GM21423 (cell line): Measurements from ENCODE around the gene GKAP1.
"Not testable (repeated sequence)": the region's sequence is repeated elsewhere in the genome, so short reads cannot be mapped to it uniquely, and the experiment has no call there.

Source experiments
- ATAC-seq: cut with Tn5 transposase; IDR thresholded peaks from one replicate; pipeline ENCODE4 v1.9.1; 2021; ENCODE audit warnings: mild to moderate bottlenecking, moderate library complexity; ENCODE audit not compliant: unreplicated experiment

The GKAP1 gene

DNA sequence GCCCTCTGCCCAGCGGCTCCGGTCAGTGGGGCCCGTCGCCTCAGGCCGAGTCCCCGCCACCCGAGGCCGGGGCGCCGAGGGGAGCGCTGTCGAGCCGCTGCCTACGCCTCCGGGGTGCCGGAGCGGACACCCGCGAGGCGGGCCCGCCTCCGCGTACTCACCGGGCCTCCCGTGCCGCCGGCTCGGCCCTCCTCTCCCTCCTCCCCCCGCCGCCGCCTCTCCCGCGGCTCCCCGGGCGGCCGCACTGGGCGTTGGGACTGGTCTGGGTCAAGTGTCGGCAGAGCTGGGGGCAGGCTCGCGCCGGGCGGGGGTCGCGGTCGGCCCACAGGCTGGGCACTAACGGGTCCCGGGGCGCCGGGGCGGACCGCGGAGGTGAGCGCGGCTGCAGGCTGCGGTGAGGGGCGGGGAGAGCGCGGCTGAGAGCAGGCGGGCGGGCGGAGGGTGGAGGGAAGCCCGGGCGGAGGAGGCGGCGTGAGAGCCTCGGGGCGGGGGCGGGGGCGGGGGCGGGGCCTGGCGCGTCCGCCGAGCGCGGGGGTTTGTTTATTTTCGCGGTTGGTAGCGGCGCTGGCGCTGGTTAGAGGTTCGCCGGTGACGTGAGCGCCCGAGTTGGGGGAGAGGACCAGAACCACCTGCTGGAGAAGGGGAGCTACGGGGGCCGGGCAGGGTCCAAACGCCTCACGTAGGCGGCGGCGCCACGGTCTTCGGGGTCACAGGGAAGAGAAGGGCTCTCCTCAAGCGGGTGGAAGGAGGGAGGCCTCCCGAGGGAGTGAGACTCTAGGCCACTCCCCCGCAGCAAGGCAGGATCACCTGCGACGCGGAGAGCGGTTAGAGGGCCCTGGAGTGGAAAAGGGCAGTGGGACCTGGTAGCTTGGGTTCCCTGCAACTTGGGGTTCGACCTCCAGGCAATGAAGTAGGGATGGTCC lies at the start of gene GKAP1:
TSS of gene GKAP1 (minus strand) at position 414 of the 923 bp plus-strand sequence. CDS start 11,252 bp downstream, outside the sequence.
- peak; percentile 81 for ATAC-seq

DNA sequence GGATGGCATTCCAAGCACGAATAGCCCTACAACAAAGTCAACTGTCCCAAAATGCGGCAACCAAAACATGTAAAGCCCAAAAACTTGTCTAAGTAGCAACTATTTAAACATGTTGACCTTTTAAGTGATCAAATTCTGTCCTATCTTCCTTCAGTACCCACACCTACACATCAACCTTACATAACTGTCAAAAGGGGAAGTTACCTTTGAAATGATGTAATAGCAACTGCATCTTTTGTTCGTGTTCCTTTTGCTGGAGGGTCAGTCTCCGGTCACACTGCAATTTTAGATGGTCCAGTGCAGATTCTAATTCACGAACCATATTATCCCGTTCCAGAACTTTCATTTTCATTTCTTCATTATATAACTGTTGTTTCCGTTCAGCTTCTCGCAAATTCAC lies 32.3 kb upstream of the GKAP1 start:
- not testable (repeated sequence) for ATAC-seq

- not testable (repeated sequence) for ATAC-seq
Measured at GRCh38 chr9:83837070-83837643, 19.6 kb upstream of the GKAP1 start.

GRCh38 chr9:83830426-83831071 lies 13.0 kb upstream of the GKAP1 start:
- ATAC-seq, result not testable (repeated sequence)

- not testable (repeated sequence) for ATAC-seq
Measured at GRCh38 chr9:83824986-83825623, 7.5 kb upstream of the GKAP1 start.

DNA sequence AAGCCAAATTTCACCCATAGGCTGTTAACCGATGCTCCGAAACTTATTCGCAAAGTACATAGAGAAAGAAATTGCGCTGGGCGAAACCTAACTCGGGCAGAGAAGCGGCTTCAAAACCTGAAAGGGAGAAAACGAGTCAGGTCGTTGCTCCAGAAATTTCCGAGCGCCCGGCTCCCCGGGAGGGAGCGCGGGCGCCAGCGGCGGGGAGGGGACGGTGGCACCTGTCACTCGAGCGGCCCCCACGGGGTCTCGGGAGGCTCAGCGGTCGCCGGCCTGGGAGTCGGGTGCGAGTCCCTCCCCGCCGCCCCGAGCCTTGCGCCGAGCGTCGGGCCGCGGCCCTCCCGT lies 586 bp downstream of the GKAP1 start:
- not testable (repeated sequence) for ATAC-seq

- not testable (repeated sequence) for ATAC-seq
Measured at GRCh38 chr9:83815120-83815519, 2.4 kb downstream of the GKAP1 start.

GRCh38 chr9:83809213-83809612 lies 8.4 kb downstream of the GKAP1 start:
- not testable (repeated sequence) for ATAC-seq

GRCh38 chr9:83804454-83804853 lies 13.1 kb downstream of the GKAP1 start:
- not testable (repeated sequence) for ATAC-seq

- not testable (repeated sequence) for ATAC-seq
Measured at GRCh38 chr9:83803941-83804340, 13.6 kb downstream of the GKAP1 start.

- no peak for ATAC-seq
Measured at GRCh38 chr9:83800236-83801033, 17.1 kb downstream of the GKAP1 start.

GRCh38 chr9:83794051-83794450 lies 23.5 kb downstream of the GKAP1 start:
- no peak for ATAC-seq

DNA sequence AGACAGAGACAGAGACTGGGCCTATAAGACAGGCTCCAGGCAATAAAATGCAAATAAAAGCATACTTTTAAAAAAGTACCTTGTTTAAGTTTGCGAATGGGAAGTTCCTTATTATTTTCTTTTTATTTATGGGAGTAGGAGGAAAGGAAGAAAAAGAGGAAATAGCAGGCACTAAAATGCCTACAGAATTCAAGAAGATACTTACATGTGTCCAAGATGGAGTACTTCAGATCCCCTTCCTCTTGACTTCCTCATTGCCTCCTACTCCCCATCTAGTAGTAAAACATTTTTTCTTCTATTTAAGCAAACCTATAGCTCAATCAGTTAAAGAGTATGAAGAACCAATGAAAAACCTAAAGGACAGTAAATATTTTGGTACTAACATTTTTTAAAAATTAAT lies 24.8 kb downstream of the GKAP1 start:
- ATAC-seq, result no peak

DNA sequence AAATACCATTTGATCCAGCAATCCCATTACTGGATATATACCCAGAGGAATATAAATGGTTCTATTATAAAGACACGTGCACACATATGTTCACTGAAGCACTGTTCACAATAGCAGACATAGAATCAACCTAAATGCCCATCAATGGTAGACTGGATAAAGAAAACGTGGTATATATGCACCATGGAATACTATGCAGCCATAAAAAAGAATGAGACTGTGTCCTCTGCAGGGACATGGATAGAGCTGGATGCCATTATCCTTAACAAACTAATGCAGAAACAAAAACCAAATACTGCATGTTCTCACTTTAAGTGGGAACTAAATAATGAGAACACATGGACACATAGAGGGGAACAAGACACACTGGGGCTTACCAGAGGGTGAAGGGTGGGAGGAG lies 39.4 kb downstream of the GKAP1 start:
- no peak for ATAC-seq

GRCh38 chr9:83775932-83776331 lies 41.6 kb downstream of the GKAP1 start:
- ATAC-seq, result no peak

DNA sequence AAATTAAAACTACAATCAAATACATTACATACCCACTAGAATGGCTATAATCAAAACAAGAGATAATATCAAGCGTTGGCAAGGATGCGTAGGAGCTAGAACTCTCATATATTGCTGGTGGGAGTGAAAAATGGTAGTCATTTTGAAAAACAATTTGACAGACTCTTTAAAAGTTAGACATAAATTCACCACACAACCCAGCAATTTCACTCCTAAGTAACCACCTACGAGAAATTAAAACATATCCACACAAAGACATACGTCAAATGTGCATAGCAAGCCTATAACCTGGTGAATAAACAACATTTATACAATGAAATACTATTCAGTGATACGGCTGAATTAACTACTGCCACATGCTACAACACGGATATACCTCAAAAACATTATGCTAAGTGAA lies 44.7 kb downstream of the GKAP1 start:
- no peak for ATAC-seq

- ATAC-seq, result no peak
Measured at GRCh38 chr9:83765376-83765775, 52.2 kb downstream of the GKAP1 start.

GRCh38 chr9:83754383-83754977 lies 63.1 kb downstream of the GKAP1 start:
- no peak for ATAC-seq

DNA sequence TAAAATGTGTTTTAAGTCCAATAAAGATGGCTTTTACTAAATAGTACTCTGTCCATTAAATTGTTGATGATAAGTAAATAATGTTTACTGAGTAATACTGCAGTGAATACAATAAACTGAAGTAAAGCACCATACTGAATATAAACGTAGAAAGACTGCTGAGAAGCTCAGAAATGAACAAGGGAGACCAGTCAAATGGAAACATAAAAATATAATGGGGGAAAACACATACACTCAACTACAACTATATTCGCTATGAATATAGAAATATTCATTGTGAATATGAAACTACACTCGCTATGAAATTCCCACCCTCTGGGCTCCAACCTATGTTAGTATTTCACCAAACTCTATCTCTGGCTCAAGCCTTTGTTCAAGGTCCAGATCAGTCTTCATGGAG lies 67.9 kb downstream of the GKAP1 start:
- ATAC-seq, result no peak

DNA sequence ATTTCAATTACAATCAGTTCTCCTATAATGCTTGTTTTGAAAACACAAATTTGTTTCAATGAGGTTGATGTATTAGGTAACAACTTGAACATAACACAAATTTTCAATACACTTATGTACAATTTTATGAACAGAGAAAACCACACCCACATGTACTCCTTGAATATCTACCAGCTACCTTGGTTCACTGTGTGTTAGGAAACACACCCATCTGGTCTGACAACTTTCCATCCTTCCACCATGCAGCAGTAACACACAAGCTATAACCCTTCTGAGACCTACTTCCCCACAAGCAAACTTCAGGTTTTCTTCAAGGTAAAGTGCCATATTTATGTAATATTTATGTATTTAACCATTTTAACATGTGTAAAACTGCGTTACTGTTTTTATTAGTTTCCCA lies 73.4 kb downstream of the GKAP1 start:
- ATAC-seq, result no peak
